ENCODE results near the gene LRG1.

DNA sequence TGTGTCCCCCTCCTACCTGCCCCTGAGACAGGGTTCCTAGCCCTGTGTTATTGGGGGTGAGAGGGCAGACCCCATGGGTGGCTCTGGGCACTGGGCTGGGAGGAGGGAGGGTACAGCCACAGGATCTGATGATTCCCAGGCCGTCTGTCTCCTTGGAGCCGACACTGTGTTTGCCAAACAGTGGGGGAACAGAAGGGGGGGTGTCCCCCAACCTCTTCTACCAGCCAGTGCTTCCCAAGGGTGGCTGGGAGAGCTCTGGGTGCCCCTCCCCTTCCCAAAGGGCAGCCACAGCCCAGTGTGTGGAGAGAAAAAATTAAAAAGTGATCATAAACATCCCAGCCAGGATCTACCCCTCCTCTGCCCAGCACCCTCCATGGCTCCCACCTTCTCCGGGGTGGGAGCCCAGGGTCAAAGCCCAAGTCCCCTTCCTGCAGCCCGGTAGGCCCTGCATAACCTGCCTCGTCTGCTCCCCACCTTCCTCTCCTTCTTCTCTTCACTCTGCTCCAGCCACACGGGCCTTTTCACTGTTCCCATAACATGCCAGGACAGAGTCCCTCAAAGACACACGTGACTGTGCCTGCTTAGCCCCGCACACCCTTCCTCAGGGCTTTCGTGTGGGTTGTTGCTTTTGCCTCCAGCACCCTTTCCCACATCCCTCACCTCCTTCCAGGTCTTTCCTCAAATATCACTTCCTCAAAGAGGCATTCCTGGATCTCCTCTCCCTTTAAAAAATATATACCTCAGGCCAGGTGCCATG is 20.1 kb downstream of the LRG1 start:
- no peak for TF ChIP-seq GATA2 (IDR thresholded peaks at IDR 0.05; ENCODE audit: low read depth, low read length)
- no peak for TF ChIP-seq GATA3 (IDR thresholded peaks at IDR 0.05; ENCODE audit: low read depth, low read length)

Measured in SH-SY5Y (cell line).